ENCODE measurements around the gene ATP11A.
A peak's percentile ranks its signal among the peaks of the same experiment; 100 is the strongest.

The ATP11A gene

GRCh38 chr13:112768795-112769481 lies 79.1 kb downstream of the ATP11A start:
- no peaks in the 10 kb centered on the region for H3K36me3 ChIP-seq (replicated peaks; ENCODE audit: low read depth, low read length)
- H3K9ac ChIP-seq (ENCODE audit: low read length): peak overlapping the region; percentile 62
- peak overlapping the region; percentile 74 for H3K4me3 ChIP-seq (ENCODE audit: low read length)
- peaks cover 30% of the 10 kb centered on the region for H3K4me1 ChIP-seq (ENCODE audit: low read length)
- peaks cover 80% of the 10 kb centered on the region for H4K20me1 ChIP-seq (ENCODE audit: insufficient read depth, low read length)
- no peaks in the 10 kb centered on the region for H3K27me3 ChIP-seq (ENCODE audit: low read depth, low read length)
- H2AFZ ChIP-seq (ENCODE audit: low read depth, low read length): no peak overlapping the region
- TF ChIP-seq EZH2phosphoT487 (IDR thresholded peaks at IDR 0.05; ENCODE audit: low read depth): no peak
- TF ChIP-seq, protein P1, sequence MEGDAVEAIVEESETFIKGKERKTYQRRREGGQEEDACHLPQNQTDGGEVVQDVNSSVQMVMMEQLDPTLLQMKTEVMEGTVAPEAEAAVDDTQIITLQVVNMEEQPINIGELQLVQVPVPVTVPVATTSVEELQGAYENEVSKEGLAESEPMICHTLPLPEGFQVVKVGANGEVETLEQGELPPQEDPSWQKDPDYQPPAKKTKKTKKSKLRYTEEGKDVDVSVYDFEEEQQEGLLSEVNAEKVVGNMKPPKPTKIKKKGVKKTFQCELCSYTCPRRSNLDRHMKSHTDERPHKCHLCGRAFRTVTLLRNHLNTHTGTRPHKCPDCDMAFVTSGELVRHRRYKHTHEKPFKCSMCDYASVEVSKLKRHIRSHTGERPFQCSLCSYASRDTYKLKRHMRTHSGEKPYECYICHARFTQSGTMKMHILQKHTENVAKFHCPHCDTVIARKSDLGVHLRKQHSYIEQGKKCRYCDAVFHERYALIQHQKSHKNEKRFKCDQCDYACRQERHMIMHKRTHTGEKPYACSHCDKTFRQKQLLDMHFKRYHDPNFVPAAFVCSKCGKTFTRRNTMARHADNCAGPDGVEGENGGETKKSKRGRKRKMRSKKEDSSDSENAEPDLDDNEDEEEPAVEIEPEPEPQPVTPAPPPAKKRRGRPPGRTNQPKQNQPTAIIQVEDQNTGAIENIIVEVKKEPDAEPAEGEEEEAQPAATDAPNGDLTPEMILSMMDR (IDR thresholded peaks at IDR 0.05; ENCODE audit: low read depth, low read length): no peak
- peaks cover 42% of the 10 kb centered on the region for H3K79me2 ChIP-seq (ENCODE audit: low read length)
- H3K27ac ChIP-seq (ENCODE audit: low read length): peak overlapping the region; percentile 40; the same call in 1 of the 2 replicates
- H3K9me3 ChIP-seq (ENCODE audit: insufficient read depth, low read length): no peaks in the 10 kb centered on the region
- peak overlapping the region; percentile 97 for H3K4me2 ChIP-seq (ENCODE audit: low read length)

DNA sequence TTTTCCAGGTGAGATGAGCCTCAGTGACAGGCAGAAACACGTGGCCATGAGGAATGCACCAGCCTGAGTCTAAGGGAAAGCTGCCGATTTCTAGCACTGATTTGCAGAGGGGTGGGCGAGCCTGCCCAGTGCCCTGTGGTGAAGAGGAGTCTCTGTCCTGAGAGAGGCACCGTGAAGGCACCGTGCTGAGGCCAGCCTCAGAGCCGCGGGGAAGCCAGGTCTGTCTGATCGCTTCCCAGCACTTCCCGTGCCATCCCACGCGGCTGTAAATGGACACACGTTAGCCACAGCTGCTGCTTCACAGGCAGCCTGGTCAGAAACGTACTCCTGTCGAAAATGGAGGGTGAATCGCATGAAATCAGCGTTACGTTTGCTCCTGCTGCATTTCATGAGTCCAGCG lies 79.8 kb downstream of the ATP11A start:
- Histone ChIP-seq H2AFZ (ENCODE audit: low read depth, low read length) (no peak overlapping the region), H3K79me2 (ENCODE audit: low read length) (peaks cover 42% of the 10 kb centered on the region), H4K20me1 (ENCODE audit: insufficient read depth, low read length) (peaks cover 80% of the 10 kb centered on the region), H3K9ac (ENCODE audit: low read length) (no peak overlapping the region), H3K36me3 (replicated peaks; ENCODE audit: low read depth, low read length) (no peaks in the 10 kb centered on the region), H3K4me2 (ENCODE audit: low read length) (peak overlapping the region; percentile 97), H3K9me3 (ENCODE audit: insufficient read depth, low read length) (no peaks in the 10 kb centered on the region), H3K4me3 (ENCODE audit: low read length) (peak overlapping the region; percentile 74), H3K27me3 (ENCODE audit: low read depth, low read length) (no peaks in the 10 kb centered on the region), H3K27ac (ENCODE audit: low read length) (no peak overlapping the region), H3K4me1 (ENCODE audit: low read length) (peaks cover 30% of the 10 kb centered on the region)
- TF ChIP-seq, protein P1 (IDR thresholded peaks at IDR 0.05; ENCODE audit: low read depth, low read length): no peak
- no peak for TF ChIP-seq EZH2phosphoT487 (IDR thresholded peaks at IDR 0.05; ENCODE audit: low read depth)

DNA sequence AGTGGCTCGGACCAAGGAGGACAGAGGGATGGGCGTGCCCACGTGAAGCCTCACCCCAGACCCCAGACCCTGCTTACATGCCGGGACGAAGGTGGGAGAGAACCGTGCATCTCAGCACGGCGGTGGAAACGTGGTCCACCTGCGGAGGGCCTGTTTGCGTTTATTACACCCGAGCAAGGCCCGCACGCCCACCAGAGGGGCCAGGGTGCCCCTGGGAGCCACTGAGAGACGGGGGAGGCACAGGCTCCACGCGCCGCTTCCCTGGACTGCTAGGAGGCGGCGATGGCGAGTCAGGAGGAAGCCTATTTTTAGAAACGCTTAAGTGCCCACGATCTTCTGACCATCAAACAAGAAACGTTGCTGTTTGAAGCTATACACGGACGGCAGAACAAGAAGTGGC lies 80.7 kb downstream of the ATP11A start:
- Histone ChIP-seq H3K27ac (ENCODE audit: low read length) (no peak overlapping the region), H4K20me1 (ENCODE audit: insufficient read depth, low read length) (peaks cover 78% of the 10 kb centered on the region), H3K9ac (ENCODE audit: low read length) (no peak overlapping the region), H3K79me2 (ENCODE audit: low read length) (peaks cover 45% of the 10 kb centered on the region), H3K4me1 (ENCODE audit: low read length) (peaks cover 30% of the 10 kb centered on the region), H2AFZ (ENCODE audit: low read depth, low read length) (no peak overlapping the region), H3K4me3 (ENCODE audit: low read length) (no peak overlapping the region), H3K36me3 (replicated peaks; ENCODE audit: low read depth, low read length) (no peaks in the 10 kb centered on the region), H3K27me3 (ENCODE audit: low read depth, low read length) (no peaks in the 10 kb centered on the region), H3K4me2 (ENCODE audit: low read length) (no peak overlapping the region), H3K9me3 (ENCODE audit: insufficient read depth, low read length) (no peaks in the 10 kb centered on the region)
- no peak for TF ChIP-seq EZH2phosphoT487 (IDR thresholded peaks at IDR 0.05; ENCODE audit: low read depth)
- TF ChIP-seq, protein P1 (IDR thresholded peaks at IDR 0.05; ENCODE audit: low read depth, low read length): no peak

DNA sequence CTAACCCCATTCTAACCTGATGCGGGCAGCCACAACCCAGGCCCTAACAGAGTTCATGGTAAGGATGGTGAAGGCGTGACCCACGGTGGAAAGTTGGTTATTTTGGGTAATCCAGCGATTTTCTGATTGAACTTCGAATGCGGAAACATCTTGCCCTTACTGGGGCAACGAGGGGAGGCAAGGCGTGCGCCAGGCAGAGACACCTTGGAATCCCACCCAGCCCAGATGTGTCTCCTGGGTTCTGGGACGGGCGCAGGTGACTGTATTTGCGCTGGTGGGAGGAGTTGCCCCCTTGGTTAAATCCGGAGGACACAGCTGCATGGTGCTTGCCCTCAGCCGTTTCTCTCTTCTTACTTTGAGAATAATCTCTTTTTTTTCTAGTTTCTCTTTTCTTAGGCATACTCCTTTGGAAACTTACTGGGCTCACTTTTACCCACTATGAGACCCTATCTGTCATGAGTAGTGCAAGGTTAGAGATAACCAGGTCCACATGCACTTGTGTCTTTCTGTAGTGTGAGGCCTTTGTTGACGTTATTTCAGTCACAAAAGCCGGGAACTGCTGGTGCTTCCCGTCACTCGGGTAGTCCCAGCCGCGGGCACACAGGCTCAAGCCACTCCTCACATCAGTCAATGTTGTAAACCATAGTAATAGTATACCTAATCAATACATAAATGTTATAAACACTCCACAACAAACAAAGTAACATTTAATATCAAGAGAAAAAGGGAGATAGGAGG lies 81.5 kb downstream of the ATP11A start:
- peaks cover 29% of the 10 kb centered on the region for H3K4me1 ChIP-seq (ENCODE audit: low read length)
- no peaks in the 10 kb centered on the region for H3K36me3 ChIP-seq (replicated peaks; ENCODE audit: low read depth, low read length)
- H3K9ac ChIP-seq (ENCODE audit: low read length): no peak overlapping the region
- TF ChIP-seq EZH2phosphoT487 (IDR thresholded peaks at IDR 0.05; ENCODE audit: low read depth): no peak
- TF ChIP-seq, protein P1 (IDR thresholded peaks at IDR 0.05; ENCODE audit: low read depth, low read length): no peak
- H3K4me2 ChIP-seq (ENCODE audit: low read length): no peak overlapping the region
- no peaks in the 10 kb centered on the region for H3K27me3 ChIP-seq (ENCODE audit: low read depth, low read length)
- no peak overlapping the region for H2AFZ ChIP-seq (ENCODE audit: low read depth, low read length)
- H4K20me1 ChIP-seq (ENCODE audit: insufficient read depth, low read length): peaks cover 77% of the 10 kb centered on the region
- H3K4me3 ChIP-seq (ENCODE audit: low read length): no peak overlapping the region
- H3K27ac ChIP-seq (ENCODE audit: low read length): no peak overlapping the region
- H3K9me3 ChIP-seq (ENCODE audit: insufficient read depth, low read length): no peaks in the 10 kb centered on the region
- peaks cover 52% of the 10 kb centered on the region for H3K79me2 ChIP-seq (ENCODE audit: low read length)
